HL-60/S4 (cell line): ENCODE results near the gene TCF25.

Source experiments
- in situ Hi-C: fragments of 300-500 bp; cut with MboI; formaldehyde crosslinking; loops from 2 replicates; pipeline ENCODE4 v1.14.3; 2022; ENCODE audit warnings: low sequenced_read_pairs

TCF25 gene

GRCh38 chr16:89938175-89938885, 64.9 kb downstream of the TCF25 start:
- in situ Hi-C loops = no loop called here

DNA sequence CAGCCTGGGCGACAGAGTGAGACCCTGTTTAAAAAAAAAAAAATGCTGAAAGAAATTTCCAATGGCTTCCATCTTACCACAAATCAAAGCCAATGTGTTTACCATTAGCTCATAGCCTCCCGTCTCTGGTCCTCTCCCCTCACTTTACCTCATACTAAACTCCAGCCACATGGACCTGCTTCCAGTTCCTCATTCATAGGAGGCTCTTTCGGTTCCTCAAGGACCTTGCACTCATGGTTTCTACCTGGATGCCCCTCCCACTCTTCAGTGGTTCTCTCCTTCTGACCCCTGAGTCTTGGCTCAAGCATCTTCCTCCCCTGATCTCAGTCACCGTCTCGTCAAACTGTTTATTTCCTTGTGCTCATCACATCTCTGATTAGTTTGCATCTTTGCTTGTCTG, 71.4 kb downstream of the TCF25 start:
- in situ Hi-C loops = no loop called here

GRCh38 chr16:89945654-89946053, 72.3 kb downstream of the TCF25 start:
- in situ Hi-C loops = no loop called here

DNA sequence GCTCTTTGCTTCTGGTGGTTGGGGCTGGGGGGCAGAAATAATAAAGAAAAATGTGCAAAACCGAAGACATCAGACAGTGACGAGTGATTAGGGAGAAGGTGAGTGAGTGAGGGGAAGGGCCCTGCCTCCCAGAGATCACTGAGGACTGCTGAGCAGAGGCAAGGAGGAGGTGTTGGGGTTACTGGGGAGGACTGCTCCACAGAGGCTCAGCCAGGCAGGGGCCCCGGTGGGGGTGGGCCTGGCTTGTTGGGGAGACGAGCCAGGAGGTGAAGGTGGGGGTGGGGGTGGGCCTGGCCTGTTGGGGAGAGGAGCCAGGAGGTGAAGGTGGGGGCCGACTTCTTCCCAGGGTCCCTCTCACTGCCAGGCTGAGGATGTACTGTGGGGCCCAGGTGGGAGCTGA, 73.1 kb downstream of the TCF25 start:
- in situ Hi-C loops = no loop called here

DNA sequence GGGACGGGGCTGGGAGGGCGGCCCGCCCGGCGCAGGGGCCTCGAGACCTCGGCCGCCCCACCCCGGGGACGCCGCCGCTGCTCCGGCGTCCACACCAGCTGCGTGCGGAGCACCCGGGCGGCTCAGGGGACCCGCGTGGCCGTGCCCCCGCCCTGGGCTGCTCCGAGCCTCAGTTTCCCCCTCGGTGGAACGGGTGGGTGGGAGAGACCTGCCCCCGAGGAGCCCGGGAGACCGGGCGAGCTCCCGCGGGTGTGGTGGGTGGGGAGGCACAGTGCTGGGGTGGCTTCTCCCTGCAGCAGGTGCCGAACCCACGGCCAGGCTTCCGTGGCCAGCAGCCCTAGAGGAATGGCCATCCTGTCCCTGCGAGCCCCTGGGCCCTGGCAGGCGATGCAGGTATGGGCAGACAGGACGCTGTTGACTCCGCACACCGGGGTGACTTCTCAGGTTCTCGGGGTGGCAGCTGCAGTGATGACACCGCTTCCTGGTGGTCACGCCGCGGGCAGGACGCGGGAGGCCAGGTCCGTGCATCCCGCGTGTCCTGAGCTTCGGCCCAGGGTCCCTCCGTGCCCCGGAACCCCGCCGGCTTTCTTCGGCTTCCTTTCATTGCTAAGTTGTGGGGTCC, 75.8 kb downstream of the TCF25 start:
- in situ Hi-C loops = no loop called here

GRCh38 chr16:89949756-89950155, 76.4 kb downstream of the TCF25 start:
- in situ Hi-C loops = no loop called here

DNA sequence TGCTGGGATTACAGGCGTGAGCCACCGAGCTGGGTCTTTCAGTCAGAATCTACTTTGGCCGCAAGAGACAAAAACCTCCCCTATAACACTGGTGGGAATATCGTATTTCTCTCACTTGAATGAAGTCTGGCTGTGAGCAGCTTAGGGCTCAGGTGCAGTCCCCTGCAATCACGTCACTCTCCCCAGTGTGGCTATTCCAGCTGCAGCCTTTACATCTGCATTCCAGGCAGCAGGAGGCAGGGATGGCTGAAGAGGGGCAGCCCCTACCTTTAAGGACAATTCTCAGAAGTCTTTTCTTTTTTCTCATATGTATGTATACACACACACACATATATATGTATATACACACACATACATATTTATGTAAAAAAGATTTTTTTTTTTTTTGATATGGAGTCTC, 78.1 kb downstream of the TCF25 start:
- in situ Hi-C loops = no loop called here

DNA sequence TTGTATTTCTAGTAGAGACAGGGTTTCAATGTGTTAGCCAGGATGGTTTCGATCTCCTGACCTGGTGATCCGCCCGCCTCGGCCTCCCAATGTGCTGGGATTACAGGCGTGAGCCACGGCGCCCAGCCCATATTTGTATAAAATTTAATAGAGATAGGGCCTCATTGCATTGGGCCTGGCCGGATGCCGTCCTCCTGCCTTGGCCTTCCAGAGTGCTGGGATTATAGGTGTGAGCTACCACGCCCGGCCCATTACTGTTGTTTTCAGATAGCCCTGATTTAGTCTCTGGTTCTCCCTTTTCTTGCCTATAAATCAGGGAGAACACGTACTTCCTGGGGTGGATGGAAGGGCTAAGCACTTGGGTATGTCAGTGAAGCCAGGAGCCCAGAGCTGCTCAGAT, 78.7 kb downstream of the TCF25 start:
- in situ Hi-C loops = no loop called here

GRCh38 chr16:89952551-89952950, 79.2 kb downstream of the TCF25 start:
- in situ Hi-C loops = no loop called here

- in situ Hi-C loops = no loop called here
Observed at GRCh38 chr16:89953671-89954406, 80.4 kb downstream of the TCF25 start.

GRCh38 chr16:89954462-89954861, 81.1 kb downstream of the TCF25 start:
- in situ Hi-C loops = no loop called here

DNA sequence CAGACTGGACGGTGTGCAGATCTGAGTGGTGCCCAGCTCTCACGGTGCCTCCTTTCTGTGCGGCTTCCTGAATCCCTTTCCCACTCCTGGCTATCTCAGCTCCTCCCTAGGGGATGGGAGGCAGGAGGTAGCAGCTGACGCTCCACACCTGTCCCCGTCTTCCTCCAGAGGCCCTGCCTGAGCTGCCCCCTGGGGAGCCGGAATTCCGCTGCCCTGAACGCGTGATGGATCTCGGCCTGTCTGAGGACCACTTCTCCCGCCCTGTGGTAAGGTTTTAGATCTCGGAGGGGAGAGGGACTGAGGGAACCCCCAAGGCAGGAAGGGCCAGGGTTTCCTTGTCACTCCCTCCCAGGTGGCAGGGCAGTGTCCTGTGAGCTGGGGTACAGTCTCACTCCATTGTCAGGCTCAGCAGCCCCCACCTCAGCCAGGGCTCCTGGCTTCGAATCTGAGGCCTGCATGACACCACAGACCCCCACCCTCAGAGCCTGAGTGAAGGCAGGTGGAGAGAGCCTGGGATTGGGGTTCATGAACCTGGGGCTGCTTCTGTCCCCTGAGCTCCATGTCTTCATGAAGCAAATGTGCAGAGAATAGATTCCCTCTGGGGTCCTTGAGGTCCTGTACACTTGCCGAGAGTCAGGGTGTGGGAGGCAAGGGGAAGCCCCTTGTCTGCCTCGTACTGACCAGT, 81.8 kb downstream of the TCF25 start:
- in situ Hi-C loops = no loop called here

DNA sequence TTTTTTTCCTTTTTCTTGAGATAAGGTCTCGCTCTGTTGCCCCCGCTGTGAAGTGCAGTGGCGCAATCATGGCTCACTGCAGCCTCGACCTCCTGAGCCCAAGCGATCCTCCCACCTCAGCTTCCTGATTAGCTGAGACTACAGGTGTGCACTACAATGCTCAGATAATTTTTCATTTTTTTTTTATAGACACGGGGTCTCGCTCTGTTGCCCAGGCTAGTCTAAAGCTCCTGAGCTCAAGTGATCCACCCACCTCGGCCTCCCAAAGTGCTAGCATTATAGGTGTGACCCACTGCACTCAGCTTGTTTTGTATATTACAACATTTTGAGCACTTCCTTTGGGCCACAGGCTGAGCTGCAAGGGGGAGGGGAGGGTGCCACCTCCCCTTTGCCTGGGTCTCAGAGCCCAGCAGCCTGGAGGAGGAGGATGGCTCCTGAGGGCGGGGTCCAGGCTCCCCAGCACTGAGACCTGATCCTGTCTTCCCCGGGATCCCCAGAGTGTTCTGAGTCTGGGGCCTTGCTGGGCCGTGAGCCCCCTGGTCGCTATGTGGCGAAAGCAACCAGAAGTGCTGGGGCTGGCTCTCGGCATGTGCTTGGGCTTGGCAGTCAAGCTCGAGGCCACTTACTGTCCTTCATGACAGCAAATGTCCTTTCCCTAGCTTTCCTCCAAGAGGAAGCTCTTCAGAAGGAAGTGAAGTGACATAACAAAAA, 83.3 kb downstream of the TCF25 start:
- in situ Hi-C loops = no loop called here

DNA sequence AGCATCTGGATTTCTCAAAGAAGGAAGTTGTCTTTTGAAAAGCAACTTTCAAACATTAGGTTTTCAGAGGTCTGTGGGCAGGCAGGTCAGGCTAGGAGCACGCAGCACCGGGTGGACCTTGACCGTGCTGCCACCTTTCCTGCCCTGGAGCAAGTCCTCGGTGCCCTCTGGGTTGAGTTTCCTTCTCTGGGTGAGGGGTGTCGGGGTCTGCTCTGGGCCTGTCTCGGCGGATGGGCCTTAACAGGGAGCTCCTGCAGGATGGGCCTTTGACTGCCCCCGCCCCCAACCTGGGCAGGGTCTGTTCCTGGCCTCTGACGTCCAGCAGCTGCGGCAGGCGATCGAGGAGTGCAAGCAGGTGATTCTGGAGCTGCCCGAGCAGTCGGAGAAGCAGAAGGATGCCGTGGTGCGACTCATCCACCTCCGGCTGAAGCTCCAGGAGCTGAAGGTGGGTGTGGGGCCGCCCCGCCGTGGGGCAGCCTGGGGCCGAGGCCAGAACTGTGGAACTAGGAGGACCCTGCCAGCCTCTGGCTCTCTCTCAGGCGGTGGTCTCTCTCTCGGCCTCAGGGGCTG, 83.9 kb downstream of the TCF25 start:
- in situ Hi-C loops = no loop called here

- in situ Hi-C loops = no loop called here
Observed at GRCh38 chr16:89958068-89958467, 84.7 kb downstream of the TCF25 start.

- in situ Hi-C loops = no loop called here
Observed at GRCh38 chr16:89958596-89958995, 85.2 kb downstream of the TCF25 start.

- in situ Hi-C loops = no loop called here
Observed at GRCh38 chr16:89960966-89961365, 87.6 kb downstream of the TCF25 start.
